Activated T-helper 9 cell treated with anti-CD3 and anti-CD28 coated beads, Interleukin-2, amount 50 U/mL, for 16 hours (primary cell): ENCODE results near the gene ZNF385B.

Source experiments
- DNase-seq: peaks from one replicate; pipeline ENCODE4 v3.0.0-alpha.2; 2020; ENCODE audit warnings: low read depth

Gene ZNF385B

DNA sequence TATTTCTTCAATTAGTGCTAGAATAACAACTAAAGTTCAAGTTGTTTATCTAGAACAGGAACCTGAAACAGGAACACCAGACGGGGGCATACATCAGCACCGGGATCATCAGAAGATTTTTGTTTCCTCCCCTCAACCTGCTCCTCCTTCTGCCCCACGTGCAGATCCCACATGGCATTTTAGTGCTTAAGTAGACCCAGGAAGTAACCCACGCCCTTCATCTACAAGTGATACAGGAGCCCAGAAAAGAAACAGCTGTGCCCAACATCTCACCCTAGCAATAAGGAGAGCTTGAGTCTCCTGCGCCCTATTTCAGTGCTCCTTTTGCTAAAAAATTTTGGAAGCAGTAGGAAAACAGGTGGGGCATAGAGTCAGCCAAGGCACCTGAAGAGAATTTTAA lies 5.2 kb downstream of the ZNF385B start:
- DNase-seq: no peak

GRCh38 chr2:179855673-179856072 lies 5.7 kb downstream of the ZNF385B start:
- DNase-seq: no peak

- no peak for DNase-seq
These were observed 6.5 kb downstream of the ZNF385B start for GRCh38 chr2:179854891-179855290.

GRCh38 chr2:179853108-179853507 lies 8.3 kb downstream of the ZNF385B start:
- no peak for DNase-seq

GRCh38 chr2:179850188-179850587 lies 11.2 kb downstream of the ZNF385B start:
- DNase-seq: no peak

DNA sequence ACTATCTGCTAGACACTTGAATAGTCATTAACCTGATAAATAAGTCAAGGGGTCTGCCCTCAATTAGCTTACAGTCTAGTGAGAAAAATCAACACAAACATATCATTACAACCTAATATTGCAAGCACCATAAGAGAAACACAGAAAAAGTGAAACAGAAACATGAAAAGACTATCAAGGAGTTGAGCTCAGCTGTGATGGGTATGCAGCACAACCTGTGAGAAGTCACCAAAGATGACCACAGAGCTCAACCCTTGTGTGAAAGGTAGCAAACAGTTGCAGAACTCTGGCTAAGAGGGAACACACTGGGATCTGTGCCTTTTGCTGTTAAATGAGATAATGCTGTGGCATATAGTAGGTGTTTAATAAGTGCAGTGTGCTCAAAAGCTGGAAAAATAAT lies 11.7 kb downstream of the ZNF385B start:
- no peak for DNase-seq

GRCh38 chr2:179843541-179843940 lies 17.9 kb downstream of the ZNF385B start:
- no peak for DNase-seq

GRCh38 chr2:179842498-179843153 lies 18.8 kb downstream of the ZNF385B start:
- DNase-seq: no peak

- DNase-seq: no peak
These were observed 20.6 kb downstream of the ZNF385B start for GRCh38 chr2:179840840-179841239.

- no peak for DNase-seq
These were observed 24.0 kb downstream of the ZNF385B start for GRCh38 chr2:179837408-179837807.

DNA sequence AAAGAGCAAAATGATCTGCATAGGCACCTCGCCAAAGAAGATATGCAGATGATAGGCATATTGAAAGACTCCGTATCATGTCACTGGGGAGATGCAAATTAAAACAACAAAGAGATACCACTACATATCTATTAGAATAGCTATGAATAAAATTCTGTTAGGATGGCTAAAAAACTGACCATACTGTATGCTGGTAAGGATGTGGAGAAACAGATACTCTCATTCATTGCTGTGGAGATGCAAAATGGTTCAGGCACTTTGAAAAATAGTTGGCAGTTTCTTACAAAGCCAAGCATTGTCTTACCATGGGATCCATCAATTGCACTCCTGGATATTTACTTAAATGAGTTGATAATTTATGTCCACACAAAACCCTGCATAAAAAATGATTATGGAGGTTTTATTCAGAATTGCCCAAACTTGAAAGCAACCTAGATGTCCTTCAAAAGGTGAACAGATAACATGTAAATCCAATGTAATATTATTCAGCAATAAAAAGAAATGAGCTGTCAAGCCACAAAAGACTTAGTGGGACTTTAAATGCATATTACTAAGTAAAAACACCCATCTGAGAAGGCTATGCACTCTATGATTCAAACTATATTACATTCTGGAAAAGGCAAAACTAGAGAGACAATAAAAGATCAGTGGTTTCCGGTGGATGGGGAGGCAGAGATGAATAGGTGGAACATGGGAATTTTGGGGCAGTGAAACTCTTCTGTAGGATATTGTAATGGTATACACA lies 31.2 kb downstream of the ZNF385B start:
- DNase-seq: no peak

- no peak for DNase-seq
These were observed 35.1 kb downstream of the ZNF385B start for GRCh38 chr2:179826297-179826696.

- DNase-seq: no peak
These were observed 35.9 kb downstream of the ZNF385B start for GRCh38 chr2:179825494-179825893.

DNA sequence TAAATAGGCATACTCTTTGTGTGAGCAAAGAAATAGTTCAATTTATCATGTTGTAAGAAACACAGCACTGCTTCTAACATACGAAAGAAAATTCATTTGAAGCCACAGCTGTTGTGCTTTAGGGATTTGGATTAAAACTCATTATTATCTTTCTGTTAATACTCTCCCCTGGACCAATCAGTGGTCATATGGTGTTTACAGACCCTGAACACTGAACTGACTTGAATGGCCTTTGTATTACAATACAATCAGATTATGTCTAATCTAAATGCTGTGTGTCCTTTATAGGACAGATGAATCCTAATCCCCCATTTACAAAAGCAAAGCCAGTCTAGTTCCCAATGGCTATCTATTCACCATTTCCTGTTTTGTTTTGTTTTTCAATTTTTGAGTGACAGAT lies 36.5 kb downstream of the ZNF385B start:
- DNase-seq: no peak

DNA sequence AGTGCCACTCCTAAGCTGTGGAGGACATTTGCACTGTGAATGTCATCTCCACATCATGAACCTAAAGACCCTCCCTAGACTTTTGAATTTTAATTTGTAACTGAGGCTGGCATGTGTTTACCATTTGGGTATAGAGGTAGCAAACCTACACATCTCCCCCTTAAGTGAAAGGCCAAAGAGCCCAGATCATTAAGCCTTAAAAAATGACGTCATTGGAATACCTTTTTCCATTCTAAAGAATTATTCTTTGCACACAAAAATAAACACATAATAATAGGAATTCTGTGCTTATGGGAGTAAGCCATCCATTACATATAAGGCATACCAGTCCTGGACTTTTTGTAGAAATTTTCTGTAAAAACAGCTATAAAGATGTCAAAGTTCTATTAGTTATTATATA lies 38.9 kb downstream of the ZNF385B start:
- DNase-seq: no peak

DNA sequence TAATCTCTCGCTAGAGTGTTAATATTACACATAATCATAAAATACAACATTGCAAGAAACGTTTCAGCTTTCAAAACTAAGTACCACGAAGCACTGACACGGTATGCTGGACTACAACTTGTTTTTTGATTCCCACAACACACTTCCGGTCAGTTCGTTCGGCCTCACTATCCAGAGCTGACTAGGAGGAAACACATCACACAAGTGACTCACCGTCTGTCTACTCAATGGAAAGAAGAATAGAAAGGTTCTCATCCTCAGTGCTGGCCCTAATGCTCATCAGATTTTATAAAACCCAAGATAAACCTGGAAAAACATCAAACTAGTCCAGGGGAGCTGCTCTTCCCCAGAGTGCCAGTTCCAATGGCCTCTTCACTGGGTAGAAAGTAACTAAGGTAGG lies 42.9 kb downstream of the ZNF385B start:
- no peak for DNase-seq

- DNase-seq: no peak
These were observed 44.1 kb downstream of the ZNF385B start for GRCh38 chr2:179817181-179817841.

GRCh38 chr2:179814050-179814449 lies 47.4 kb downstream of the ZNF385B start:
- DNase-seq: no peak

- no peak for DNase-seq
These were observed 48.9 kb downstream of the ZNF385B start for GRCh38 chr2:179812501-179812900.

GRCh38 chr2:179811042-179811441 lies 50.4 kb downstream of the ZNF385B start:
- no peak for DNase-seq

GRCh38 chr2:179809606-179810005 lies 51.8 kb downstream of the ZNF385B start:
- no peak for DNase-seq

DNA sequence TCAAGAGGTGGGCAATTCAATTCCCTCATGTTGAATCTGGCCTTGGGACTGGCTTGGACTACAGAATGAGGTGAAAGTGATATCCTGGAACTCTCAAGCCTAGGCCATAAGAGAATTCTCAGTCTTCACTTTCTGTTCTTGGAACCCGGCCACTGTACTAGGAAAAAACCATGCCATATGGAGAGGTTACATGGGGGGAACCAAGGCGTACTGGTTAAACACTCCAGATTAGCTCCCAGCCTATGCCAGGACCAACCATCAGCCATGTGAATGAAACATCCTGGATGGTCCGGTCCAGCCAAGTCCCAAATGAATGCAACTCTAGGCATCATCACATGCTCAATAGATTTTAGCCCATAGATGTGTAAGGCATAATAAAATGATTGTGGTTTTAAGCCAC lies 56.4 kb downstream of the ZNF385B start:
- DNase-seq: no peak

DNA sequence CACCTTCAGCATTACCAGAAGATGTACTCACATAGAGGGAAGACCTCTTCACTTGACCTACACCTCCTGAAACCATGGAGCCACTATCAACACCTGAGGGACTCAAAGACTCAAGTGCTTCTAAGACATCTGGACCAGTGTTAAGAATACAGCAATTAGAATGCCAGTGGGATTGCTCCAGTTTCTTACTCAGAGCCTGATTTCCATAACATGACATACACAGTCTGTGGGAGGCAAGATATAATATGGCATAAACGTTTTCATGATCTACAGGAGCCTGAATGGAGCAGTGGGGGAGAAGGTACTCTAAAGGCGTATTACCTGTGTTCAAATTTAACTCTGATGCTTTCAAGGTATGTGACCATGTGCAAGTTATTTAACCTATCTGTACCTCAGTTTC lies 57.2 kb downstream of the ZNF385B start:
- no peak for DNase-seq
